ENCODE results near the gene ZBTB16.

ZBTB16 gene

GRCh38 chr11:114120606-114121005, 61.1 kb downstream of the ZBTB16 start:
- H3K36me3 ChIP-seq (ENCODE audit: control insufficient read depth, insufficient read depth, low read length): no peaks in the 10 kb centered on the region
- DNase-seq (ENCODE audit: extremely low read depth, insufficient read length): no peak
- H3K27me3 ChIP-seq (replicated peaks; ENCODE audit: control insufficient read depth, insufficient read depth, low read length): peaks cover 2% of the 10 kb centered on the region; the same call in 1 of the 2 replicates
- H3K4me3 ChIP-seq (replicated peaks; ENCODE audit: low read depth, low read length): no peak overlapping the region
- TF ChIP-seq CTCF (IDR thresholded peaks at IDR 0.05; ENCODE audit: insufficient read depth, low read length, poor library complexity, severe bottlenecking): no peak

GRCh38 chr11:114121138-114121537, 61.6 kb downstream of the ZBTB16 start:
- no peaks in the 10 kb centered on the region for H3K36me3 ChIP-seq (ENCODE audit: control insufficient read depth, insufficient read depth, low read length)
- no peak overlapping the region for H3K4me3 ChIP-seq (replicated peaks; ENCODE audit: low read depth, low read length)
- no peak for TF ChIP-seq CTCF (IDR thresholded peaks at IDR 0.05; ENCODE audit: insufficient read depth, low read length, poor library complexity, severe bottlenecking)
- peaks cover 2% of the 10 kb centered on the region for H3K27me3 ChIP-seq (replicated peaks; ENCODE audit: control insufficient read depth, insufficient read depth, low read length)
- DNase-seq (ENCODE audit: extremely low read depth, insufficient read length): no peak

- peaks cover 1% of the 10 kb centered on the region for H3K27me3 ChIP-seq (replicated peaks; ENCODE audit: control insufficient read depth, insufficient read depth, low read length)
- no peaks in the 10 kb centered on the region for H3K36me3 ChIP-seq (ENCODE audit: control insufficient read depth, insufficient read depth, low read length)
- H3K4me3 ChIP-seq (replicated peaks; ENCODE audit: low read depth, low read length): no peak overlapping the region
- no peak for TF ChIP-seq CTCF (IDR thresholded peaks at IDR 0.05; ENCODE audit: insufficient read depth, low read length, poor library complexity, severe bottlenecking)
- DNase-seq (ENCODE audit: extremely low read depth, insufficient read length): no peak
These were observed 62.4 kb downstream of the ZBTB16 start for GRCh38 chr11:114121804-114122504.

- no peak for DNase-seq (ENCODE audit: extremely low read depth, insufficient read length)
- Histone ChIP-seq H3K27me3 (replicated peaks; ENCODE audit: control insufficient read depth, insufficient read depth, low read length) (no peaks in the 10 kb centered on the region; the same call in none of the 2 replicates), H3K4me3 (replicated peaks; ENCODE audit: low read depth, low read length) (no peak overlapping the region), H3K36me3 (ENCODE audit: control insufficient read depth, insufficient read depth, low read length) (no peaks in the 10 kb centered on the region)
- no peak for TF ChIP-seq CTCF (IDR thresholded peaks at IDR 0.05; ENCODE audit: insufficient read depth, low read length, poor library complexity, severe bottlenecking)
These were observed 63.2 kb downstream of the ZBTB16 start for GRCh38 chr11:114122686-114123085.

GRCh38 chr11:114123692-114124330, 64.3 kb downstream of the ZBTB16 start:
- TF ChIP-seq CTCF (IDR thresholded peaks at IDR 0.05; ENCODE audit: insufficient read depth, low read length, poor library complexity, severe bottlenecking): no peak
- DNase-seq (ENCODE audit: extremely low read depth, insufficient read length): no peak
- H3K36me3 ChIP-seq (ENCODE audit: control insufficient read depth, insufficient read depth, low read length): no peaks in the 10 kb centered on the region
- H3K4me3 ChIP-seq (replicated peaks; ENCODE audit: low read depth, low read length): no peak overlapping the region
- H3K27me3 ChIP-seq (replicated peaks; ENCODE audit: control insufficient read depth, insufficient read depth, low read length): no peaks in the 10 kb centered on the region; the same call in none of the 2 replicates
